NB4 (cell line): ENCODE data around the gene NREP.

Experiments used
- CTCF ChIP-seq: IDR thresholded peaks from one replicate; pipeline ENCODE4 v1.5.1; 2012; ENCODE audit warnings: low read depth, low read length
- POLR2A ChIP-seq: IDR thresholded peaks from 2 replicates; pipeline ENCODE4 v1.6.1; 2011; ENCODE audit warnings: mild to moderate bottlenecking; ENCODE audit not compliant: insufficient read length; ENCODE audit errors: extremely low read depth

- TF ChIP-seq CTCF: no peak
- TF ChIP-seq POLR2A: no peak
Observed at GRCh38 chr5:111730659-111731382, 26.2 kb downstream of the NREP start.
